Liver (tissue), 9 donors: ENCODE data around the gene PIEZO2. TPM values are rescaled to one million over a fixed set of nuclear protein-coding genes. Genes with fewer than 3 reads are reported as not detected.

Experiments used
- DNase-seq: peaks from one replicate; pipeline ENCODE4 v3.0.0-alpha.2; 2017; ENCODE audit warnings: low spot score
- H3K27ac ChIP-seq, 2 donors: one replicate each; pipeline ENCODE4 v1.7.0; 2013; ENCODE audit warnings: inconsistent platforms in 2 of 2, low read length in 2 of 2, control low read depth in 1 of 2, low read depth in 1 of 2, mild to moderate bottlenecking in 1 of 2
- H3K27me3 ChIP-seq, 4 donors: one replicate each; pipeline versions ENCODE4 v1.6.1 to v1.7.0; 2013; ENCODE audit warnings: low read length in 3 of 4, inconsistent platforms in 1 of 4, mild to moderate bottlenecking in 1 of 4, moderate library complexity in 1 of 4; ENCODE audit not compliant: control insufficient read depth in 4 of 4, insufficient read depth in 4 of 4
- H3K36me3 ChIP-seq, 4 donors: one replicate each; pipeline versions ENCODE4 v1.6.1 to v1.7.0; 2013; ENCODE audit warnings: low read length in 3 of 4, mild to moderate bottlenecking in 3 of 4, low read depth in 1 of 4, moderate library complexity in 1 of 4; ENCODE audit not compliant: control insufficient read depth in 4 of 4, insufficient read depth in 3 of 4
- H3K4me1 ChIP-seq, 4 donors: one replicate each; pipeline versions ENCODE4 v1.6.1 to v1.7.0; 2013; ENCODE audit warnings: low read length in 3 of 4, mild to moderate bottlenecking in 3 of 4, moderate library complexity in 1 of 4; ENCODE audit not compliant: control insufficient read depth in 4 of 4, insufficient read depth in 4 of 4
- H3K4me3 ChIP-seq, 3 donors: one replicate each; pipeline versions ENCODE4 v1.6.1 to v1.7.0; 2013; ENCODE audit warnings: low read length in 3 of 3, control low read depth in 1 of 3, low read depth in 1 of 3, mild to moderate bottlenecking in 1 of 3
- H3K9ac ChIP-seq, 2 donors: one replicate each; pipeline ENCODE4 v1.7.0; 2013; ENCODE audit warnings: low read length in 2 of 2, mild to moderate bottlenecking in 2 of 2, moderate library complexity in 2 of 2, control low read depth in 1 of 2, low read depth in 1 of 2
- H3K9me3 ChIP-seq, 4 donors: one replicate each; pipeline versions ENCODE4 v1.6.1 to v1.7.0; 2013; ENCODE audit warnings: low read length in 3 of 4; ENCODE audit not compliant: control insufficient read depth in 4 of 4
- ATF3 ChIP-seq: IDR thresholded peaks from 2 replicates; pipeline ENCODE4 v1.6.1; 2016; ENCODE audit warnings: antibody characterized with exemption
- EGR1 ChIP-seq, 2 donors: IDR thresholded peaks; 2 replicates each; pipeline ENCODE4 v1.6.1; 2016 to 2018; ENCODE audit warnings: antibody characterized with exemption in 2 of 2, low read depth in 2 of 2
- FOXA1 ChIP-seq: IDR thresholded peaks from 2 replicates; pipeline ENCODE4 v1.6.1; 2016; ENCODE audit warnings: antibody characterized with exemption
- FOXA2 ChIP-seq: IDR thresholded peaks from 2 replicates; pipeline ENCODE4 v1.6.1; 2016; ENCODE audit warnings: antibody characterized with exemption
- HNF4A ChIP-seq, 2 donors: conservative IDR thresholded peaks; 2 replicates each; pipeline ENCODE4 v1.6.1; 2016; ENCODE audit warnings: antibody characterized with exemption in 2 of 2, mild to moderate bottlenecking in 2 of 2
- JUND ChIP-seq, 2 donors: IDR thresholded peaks; 2 replicates each; pipeline ENCODE4 v1.6.1; 2016; ENCODE audit warnings: antibody characterized with exemption in 2 of 2
- MAX ChIP-seq: IDR thresholded peaks from 2 replicates; pipeline ENCODE4 v1.6.1; 2016; ENCODE audit warnings: antibody characterized with exemption
- NR2F2 ChIP-seq: IDR thresholded peaks from 2 replicates; pipeline ENCODE4 v1.6.1; 2016; ENCODE audit warnings: antibody characterized with exemption
- RAD21 ChIP-seq, 2 donors: IDR thresholded peaks; 2 replicates each; pipeline ENCODE4 v1.6.1; 2016; ENCODE audit warnings: antibody characterized with exemption in 2 of 2, mild to moderate bottlenecking in 2 of 2
- RXRA ChIP-seq, 2 donors: IDR thresholded peaks; 2 replicates each; pipeline ENCODE4 v1.6.1; 2017 to 2018; ENCODE audit warnings: antibody characterized with exemption in 2 of 2, mild to moderate bottlenecking in 1 of 2
- SP1 ChIP-seq: IDR thresholded peaks from 2 replicates; pipeline ENCODE4 v1.6.1; 2018; ENCODE audit warnings: antibody characterized with exemption, mild to moderate bottlenecking
- TAF1 ChIP-seq: conservative IDR thresholded peaks from 2 replicates; pipeline ENCODE4 v1.6.1; 2016; ENCODE audit warnings: antibody characterized with exemption, mild to moderate bottlenecking
- YY1 ChIP-seq: IDR thresholded peaks from 2 replicates; pipeline ENCODE4 v1.6.1; 2016; ENCODE audit warnings: antibody characterized with exemption, mild to moderate bottlenecking
- ZBTB33 ChIP-seq: IDR thresholded peaks from 2 replicates; pipeline ENCODE4 v1.6.1; 2016; ENCODE audit warnings: antibody characterized with exemption
- WGBS: extraction: QIAGEN DNeasy Blood & Tissue Kit; methylation state at CpG from one replicate; pipeline ENCODE4 v1.1.7; 2013; 5-methylcytosine and 5-hydroxymethylcytosine counted together
- polyA plus RNA-seq, 2 donors: library from polyadenylated mRNA; stranded (reverse) in 1 of 2; unstranded in 1 of 2; fragments of 200-250 nt in 1 of 2; fragments of >200 nt in 1 of 2; fragmentation: Nextera tagmentation in 1 of 2; extraction: Ambion mirVana in 1 of 2; gene quantifications; one replicate each; pipeline versions ENCODE4 v1.2.1 to v1.2.3, GENCODE V29; 2013 to 2015
- total RNA-seq, 2 donors: library from RNA; depleted of rRNA; stranded (reverse); fragments of >200 nt; gene quantifications; one replicate each; pipeline ENCODE4 v1.2.3, GENCODE V29; 2014
- donor health status: healthy.
- donor health status: healthy.
- donor health status: healthy.
- donor health status: healthy.
- donor health status: healthy.

PIEZO2 gene
- total and polyA plus RNA-seq, 4 donors: 1.1 to 12.3 (median 4.8) TPM

- H3K9ac ChIP-seq: no peak overlapping the region
- H3K4me1 ChIP-seq: peaks cover 9 to 58% (median 40%) of the 10 kb centered on the region in 4 donors
- H3K36me3 ChIP-seq: no peaks in the 10 kb centered on the region
- peak overlapping the region in 1 of 3 donors; percentile 72 for H3K4me3 ChIP-seq
- 55% methylated on average over 23 of the region's 23 CpGs for WGBS
- DNase-seq: no peak
- H3K9me3 ChIP-seq: no peaks in the 10 kb centered on the region
- no peak for TF ChIP-seq JUND (IDR thresholded peaks at IDR 0.05)
- no peak for TF ChIP-seq HNF4A (conservative IDR thresholded peaks at IDR 0.05)
- TF ChIP-seq EGR1 (IDR thresholded peaks at IDR 0.05; ENCODE audit: low read depth in 2 of 2): no peak
- TF ChIP-seq YY1: no peak
- H3K27me3 ChIP-seq: no peaks in the 10 kb centered on the region
- no peak overlapping the region for H3K27ac ChIP-seq
Measured at GRCh38 chr18:11147371-11147951, 1.9 kb downstream of the PIEZO2 start.

GRCh38 chr18:11146947-11147345, 2.4 kb downstream of the PIEZO2 start:
- no peak for DNase-seq
- no peak overlapping the region for H3K9ac ChIP-seq
- H3K27ac ChIP-seq: peak overlapping the region in 1 of 2 donors; percentile 60
- 52% methylated on average over 15 of the region's 15 CpGs for WGBS
- H3K9me3 ChIP-seq: no peaks in the 10 kb centered on the region
- H3K4me3 ChIP-seq: peak overlapping the region in 1 of 3 donors; percentile 41
- no peaks in the 10 kb centered on the region for H3K36me3 ChIP-seq
- TF ChIP-seq ATF3 (no peak), SP1 (no peak), TAF1 (no peak)
- no peaks in the 10 kb centered on the region for H3K27me3 ChIP-seq
- peaks cover 9 to 58% (median 40%) of the 10 kb centered on the region in 4 donors for H3K4me1 ChIP-seq

- TF ChIP-seq FOXA1: no peak
- TF ChIP-seq RAD21 (IDR thresholded peaks at IDR 0.05): peak; percentile 52 to 73
- peak; percentile 78 for TF ChIP-seq MAX
- peak; percentile 64 to 73 for TF ChIP-seq HNF4A (conservative IDR thresholded peaks at IDR 0.05)
- TF ChIP-seq NR2F2: no peak
- TF ChIP-seq ZBTB33: no peak
- TF ChIP-seq RXRA (IDR thresholded peaks at IDR 0.05): peak; percentile 74 to 85
- peak; percentile 32 for TF ChIP-seq YY1
- TF ChIP-seq ATF3: no peak
- TF ChIP-seq FOXA2: peak; percentile 6
- peak; percentile 44 for TF ChIP-seq SP1
- Histone ChIP-seq H3K36me3 (peaks cover 0 to 1% (median 0%) of the 10 kb centered on the region in 4 donors), H3K27ac (peak overlapping the region in 1 of 2 donors; percentile 60), H3K4me3 (peak overlapping the region in 1 of 3 donors; percentile 41), H3K9me3 (no peaks in the 10 kb centered on the region), H3K27me3 (no peaks in the 10 kb centered on the region), H3K9ac (peak overlapping the region in 1 of 2 donors; percentile 19), H3K4me1 (peaks cover 9 to 58% (median 40%) of the 10 kb centered on the region in 4 donors)
- DNase-seq: no peak
- 42% methylated on average over 18 of the region's 18 CpGs for WGBS
Measured at GRCh38 chr18:11146238-11146946, 3.0 kb downstream of the PIEZO2 start.
